Progenitor cell of endocrine pancreas (in vitro differentiated cells): Measurements from ENCODE around the gene TANC1. TPM values are rescaled to one million over a fixed set of nuclear protein-coding genes. Genes with fewer than 3 reads are reported as not detected.
A peak's percentile ranks its signal among the peaks of the same experiment; 100 is the strongest.

Experiments
- DNase-seq: peaks from one replicate; pipeline ENCODE4 v3.0.0; 2021; ENCODE audit warnings: low spot score; ENCODE audit not compliant: unreplicated experiment
- H3K27ac Mint-ChIP-seq: 2 replicates; pipeline ENCODE4 v1.8.0; 2021; ENCODE audit warnings: mild to moderate bottlenecking, moderate library complexity, mixed read lengths
- H3K27me3 Mint-ChIP-seq: 2 replicates; pipeline ENCODE4 v1.8.0; 2021; ENCODE audit warnings: mixed read lengths
- H3K36me3 Mint-ChIP-seq: 2 replicates; pipeline ENCODE4 v1.8.0; 2022; ENCODE audit warnings: mixed read lengths; ENCODE audit not compliant: insufficient read depth
- H3K4me1 Mint-ChIP-seq: 2 replicates; pipeline ENCODE4 v1.8.0; 2021; ENCODE audit warnings: low read depth, mixed read lengths
- H3K4me3 Mint-ChIP-seq: 2 replicates; pipeline ENCODE4 v1.8.0; 2021; ENCODE audit warnings: low read depth, mild to moderate bottlenecking, moderate library complexity, mixed read lengths
- H3K9me3 Mint-ChIP-seq: 2 replicates; pipeline ENCODE4 v1.8.0; 2021; ENCODE audit warnings: low read depth, mixed read lengths
- CTCF ChIP-seq: fragments of 200-600 bp; sonication (generic); IDR thresholded peaks from one replicate; pipeline ENCODE4 v1.5.0; 2021; ENCODE audit warnings: antibody characterized with exemption, mild to moderate bottlenecking; ENCODE audit not compliant: unreplicated experiment
- total RNA-seq: library from RNA; stranded (reverse); gene quantifications from 2 replicates; pipeline ENCODE4 v1.2.1, GENCODE V29; 2021

TANC1 gene
- total RNA-seq, 1 donor from 2014 or later = 29.8 TPM

- Mint-ChIP-seq H3K36me3 (peaks cover 7% of the 10 kb centered on the region), H3K27me3 (no peaks in the 10 kb centered on the region), H3K4me3 (no peak overlapping the region), H3K4me1 (no peaks in the 10 kb centered on the region), H3K9me3 (no peaks in the 10 kb centered on the region), H3K27ac (no peak overlapping the region)
- TF ChIP-seq CTCF = no peak
- no peak for DNase-seq
Measured at GRCh38 chr2:159265171-159265576, 296.7 kb downstream of the TANC1 start.

- no peak overlapping the region for H3K4me3 Mint-ChIP-seq
- H3K4me1 Mint-ChIP-seq = peaks cover 3% of the 10 kb centered on the region
- H3K9me3 Mint-ChIP-seq = no peaks in the 10 kb centered on the region
- no peak for TF ChIP-seq CTCF
- no peak overlapping the region for H3K27ac Mint-ChIP-seq
- DNase-seq = no peak
- H3K36me3 Mint-ChIP-seq = peaks cover 15% of the 10 kb centered on the region
- H3K27me3 Mint-ChIP-seq = no peaks in the 10 kb centered on the region
Measured at GRCh38 chr2:159266554-159266953, 298.1 kb downstream of the TANC1 start.

- no peaks in the 10 kb centered on the region for H3K27me3 Mint-ChIP-seq
- H3K36me3 Mint-ChIP-seq = peaks cover 15% of the 10 kb centered on the region
- TF ChIP-seq CTCF = no peak
- no peak overlapping the region for H3K27ac Mint-ChIP-seq
- H3K4me1 Mint-ChIP-seq = peaks cover 12% of the 10 kb centered on the region
- H3K9me3 Mint-ChIP-seq = no peaks in the 10 kb centered on the region
- no peak overlapping the region for H3K4me3 Mint-ChIP-seq
- DNase-seq = no peak
Measured at GRCh38 chr2:159267921-159268320, 299.5 kb downstream of the TANC1 start.

- no peak for DNase-seq
- no peak for TF ChIP-seq CTCF
- H3K36me3 Mint-ChIP-seq = peaks cover 14% of the 10 kb centered on the region
- no peak overlapping the region for H3K4me3 Mint-ChIP-seq
- H3K27me3 Mint-ChIP-seq = no peaks in the 10 kb centered on the region
- H3K27ac Mint-ChIP-seq = no peak overlapping the region
- H3K4me1 Mint-ChIP-seq = peaks cover 12% of the 10 kb centered on the region
- no peaks in the 10 kb centered on the region for H3K9me3 Mint-ChIP-seq
Measured at GRCh38 chr2:159270744-159271379, 302.4 kb downstream of the TANC1 start.

- DNase-seq = no peak
- TF ChIP-seq CTCF = no peak
- no peaks in the 10 kb centered on the region for H3K27me3 Mint-ChIP-seq
- H3K4me1 Mint-ChIP-seq = peaks cover 12% of the 10 kb centered on the region
- H3K27ac Mint-ChIP-seq = peak overlapping the region; percentile 94
- H3K4me3 Mint-ChIP-seq = no peak overlapping the region
- no peaks in the 10 kb centered on the region for H3K9me3 Mint-ChIP-seq
- H3K36me3 Mint-ChIP-seq = peaks cover 13% of the 10 kb centered on the region
Measured at GRCh38 chr2:159272156-159272555, 303.7 kb downstream of the TANC1 start.
